ENCODE data around the gene ETV5. TPM values are rescaled to one million over a fixed set of nuclear protein-coding genes. Genes with fewer than 3 reads are reported as not detected.

The ETV5 gene
- total RNA-seq, 1 donor from 2014 or later: 40.6 TPM

GRCh38 chr3:186081678-186082077, 27.2 kb downstream of the ETV5 start:
- no peaks in the 10 kb centered on the region for H3K27me3 Mint-ChIP-seq (ENCODE audit: unreplicated experiment)
- no peak overlapping the region for H3K27ac Mint-ChIP-seq (ENCODE audit: unreplicated experiment)
- H3K4me3 Mint-ChIP-seq (ENCODE audit: unreplicated experiment): no peak overlapping the region
- peaks cover 24% of the 10 kb centered on the region for H3K36me3 Mint-ChIP-seq (ENCODE audit: low read depth, unreplicated experiment)
- TF ChIP-seq CTCF (IDR thresholded peaks at IDR 0.05; ENCODE audit: unreplicated experiment): no peak
- DNase-seq (ENCODE audit: low spot score): no peak
- H3K9me3 Mint-ChIP-seq (ENCODE audit: unreplicated experiment): no peaks in the 10 kb centered on the region
- peaks cover 37% of the 10 kb centered on the region for H3K4me1 Mint-ChIP-seq (ENCODE audit: unreplicated experiment)

GRCh38 chr3:186080849-186081438, 27.9 kb downstream of the ETV5 start:
- no peak overlapping the region for H3K4me3 Mint-ChIP-seq (ENCODE audit: unreplicated experiment)
- H3K27ac Mint-ChIP-seq (ENCODE audit: unreplicated experiment): no peak overlapping the region
- no peaks in the 10 kb centered on the region for H3K27me3 Mint-ChIP-seq (ENCODE audit: unreplicated experiment)
- no peak for DNase-seq (ENCODE audit: low spot score)
- H3K36me3 Mint-ChIP-seq (ENCODE audit: low read depth, unreplicated experiment): peaks cover 25% of the 10 kb centered on the region
- H3K4me1 Mint-ChIP-seq (ENCODE audit: unreplicated experiment): peaks cover 37% of the 10 kb centered on the region
- no peak for TF ChIP-seq CTCF (IDR thresholded peaks at IDR 0.05; ENCODE audit: unreplicated experiment)
- H3K9me3 Mint-ChIP-seq (ENCODE audit: unreplicated experiment): no peaks in the 10 kb centered on the region

- H3K4me1 Mint-ChIP-seq (ENCODE audit: unreplicated experiment): peaks cover 34% of the 10 kb centered on the region
- no peak for TF ChIP-seq CTCF (IDR thresholded peaks at IDR 0.05; ENCODE audit: unreplicated experiment)
- peaks cover 36% of the 10 kb centered on the region for H3K36me3 Mint-ChIP-seq (ENCODE audit: low read depth, unreplicated experiment)
- no peak overlapping the region for H3K27ac Mint-ChIP-seq (ENCODE audit: unreplicated experiment)
- H3K4me3 Mint-ChIP-seq (ENCODE audit: unreplicated experiment): no peak overlapping the region
- DNase-seq (ENCODE audit: low spot score): no peak
- H3K27me3 Mint-ChIP-seq (ENCODE audit: unreplicated experiment): no peaks in the 10 kb centered on the region
- H3K9me3 Mint-ChIP-seq (ENCODE audit: unreplicated experiment): no peaks in the 10 kb centered on the region
Observed at GRCh38 chr3:186079925-186080324, 29.0 kb downstream of the ETV5 start.

GRCh38 chr3:186077466-186077865, 31.4 kb downstream of the ETV5 start:
- H3K36me3 Mint-ChIP-seq (ENCODE audit: low read depth, unreplicated experiment): peaks cover 40% of the 10 kb centered on the region
- TF ChIP-seq CTCF (IDR thresholded peaks at IDR 0.05; ENCODE audit: unreplicated experiment): no peak
- H3K4me3 Mint-ChIP-seq (ENCODE audit: unreplicated experiment): no peak overlapping the region
- DNase-seq (ENCODE audit: low spot score): no peak
- H3K4me1 Mint-ChIP-seq (ENCODE audit: unreplicated experiment): peaks cover 15% of the 10 kb centered on the region
- no peaks in the 10 kb centered on the region for H3K27me3 Mint-ChIP-seq (ENCODE audit: unreplicated experiment)
- peak overlapping the region; percentile 30 for H3K27ac Mint-ChIP-seq (ENCODE audit: unreplicated experiment)
- H3K9me3 Mint-ChIP-seq (ENCODE audit: unreplicated experiment): no peaks in the 10 kb centered on the region

- DNase-seq (ENCODE audit: low spot score): no peak
- Mint-ChIP-seq H3K27me3 (ENCODE audit: unreplicated experiment) (no peaks in the 10 kb centered on the region), H3K4me1 (ENCODE audit: unreplicated experiment) (peaks cover 14% of the 10 kb centered on the region), H3K36me3 (ENCODE audit: low read depth, unreplicated experiment) (peaks cover 43% of the 10 kb centered on the region), H3K27ac (ENCODE audit: unreplicated experiment) (no peak overlapping the region), H3K9me3 (ENCODE audit: unreplicated experiment) (no peaks in the 10 kb centered on the region), H3K4me3 (ENCODE audit: unreplicated experiment) (no peak overlapping the region)
- TF ChIP-seq CTCF (IDR thresholded peaks at IDR 0.05; ENCODE audit: unreplicated experiment): no peak
Observed at GRCh38 chr3:186075931-186076567, 32.8 kb downstream of the ETV5 start.
